ENCODE data around the gene USP40. TPM values are rescaled to one million over a fixed set of nuclear protein-coding genes. Genes with fewer than 3 reads are reported as not detected.

USP40 gene
- total and polyA plus RNA-seq, 2 of the 8 experiments (the other 6 are each of a cell fraction or from before 2014, with no cell fraction given): 12.0 to 15.7 TPM

DNA sequence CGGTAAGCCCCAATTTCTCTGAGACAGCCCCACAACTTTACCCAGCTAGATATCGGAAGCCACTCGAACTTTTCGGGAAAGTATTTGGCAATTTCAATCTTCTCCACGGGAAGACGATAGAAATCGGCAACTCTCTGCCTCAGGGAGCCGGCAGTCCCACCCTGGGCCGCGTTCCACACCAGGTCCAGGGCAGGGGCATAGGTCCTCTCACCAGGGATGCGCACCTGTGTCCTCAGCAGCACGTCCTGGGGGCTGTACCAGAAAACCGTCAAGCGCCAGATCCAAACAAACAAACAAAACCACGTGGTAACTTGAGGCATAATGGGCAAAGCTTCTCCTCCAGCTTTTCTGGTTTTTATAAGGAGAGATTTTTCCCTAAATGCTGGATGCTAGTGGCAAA lies 80.9 kb downstream of the USP40 start:
- no peak overlapping the region for H2AK5ac ChIP-seq (ENCODE audit: low read depth, low read length)
- ChIA-PET POLR2A (ENCODE audit: partially characterized antibody) (no interaction called here), CTCF (ENCODE audit: partially characterized antibody) (interaction anchor here (0.6 to 1.6 kb wide), 2 partner anchors 42 to 347 kb away, joined by 3 to 5 read pairs; no protein-coding TSS in a partner anchor)
- no peak overlapping the region for H3K56ac ChIP-seq (replicated peaks; ENCODE audit: insufficient read length, low read depth, low read length)
- no peaks in the 10 kb centered on the region for H3K79me2 ChIP-seq (ENCODE audit: control insufficient read depth in 1 of 2, insufficient read depth in 2 of 2, low read length in 2 of 2)
- H3K27ac ChIP-seq (ENCODE audit: low read depth, low read length): no peak overlapping the region
- no peak for FAIRE-seq
- H3K4me3 ChIP-seq (ENCODE audit: extremely low read depth in 1 of 4, insufficient read depth in 2 of 4, low read depth in 3 of 4, low read length in 4 of 4): no peak overlapping the region
- H3K4me1 ChIP-seq (replicated peaks in 1 of 4; ENCODE audit: control insufficient read depth in 3 of 4, insufficient read depth in 4 of 4, low read length in 3 of 4): no peaks in the 10 kb centered on the region
- no peak overlapping the region for H2BK12ac ChIP-seq (ENCODE audit: low read depth, low read length)
- WGBS, 2 experiments (ENCODE audit: extremely low coverage in 1 of 2, insufficient coverage in 1 of 2, insufficient read length in 1 of 2, insufficient replicate concordance in 2 of 2, low coverage in 1 of 2, low lambda C conversion rate in 2 of 2, missing lambda C conversion rate in 1 of 2): 88% methylated on average over 15 of the region's 15 CpGs; no CpG with 5 or more reads in 1 of the 2 experiments
- no peak overlapping the region for H3K14ac ChIP-seq (ENCODE audit: insufficient read length)
- H3K36me3 ChIP-seq (ENCODE audit: control insufficient read depth in 2 of 4, insufficient read depth in 4 of 4, low read length in 3 of 4): peaks cover 0 to 16% (median 3%) of the 10 kb centered on the region in 4 experiments; a peak in 4 of 8 replicates
- H3K18ac ChIP-seq (ENCODE audit: extremely low read depth, low read length): no peak overlapping the region
- no peaks in the 10 kb centered on the region for H3K27me3 ChIP-seq (replicated peaks in 1 of 4; ENCODE audit: control insufficient read depth in 3 of 4, extremely low read depth in 1 of 4, insufficient read depth in 3 of 4, low read length in 3 of 4)
- no peak overlapping the region for H2BK5ac ChIP-seq (ENCODE audit: low read depth, low read length)
- no peak overlapping the region for H4K5ac ChIP-seq (ENCODE audit: insufficient read length, low read depth, low read length)
- no peak for DNase-seq (ENCODE audit: low read depth in 1 of 2, low spot score in 2 of 2)
- no peak overlapping the region for H4K8ac ChIP-seq (ENCODE audit: extremely low read depth, insufficient read depth, low read length)
- no peak overlapping the region for H3K4ac ChIP-seq (replicated peaks; ENCODE audit: insufficient read length, low read depth, low read length)
- H2BK15ac ChIP-seq (ENCODE audit: low read length): no peak overlapping the region
- no peak overlapping the region for H2AFZ ChIP-seq (ENCODE audit: low read length)
- no peaks in the 10 kb centered on the region for H3K23me2 ChIP-seq (ENCODE audit: low read depth, low read length)
- H3K9me3 ChIP-seq (ENCODE audit: insufficient read depth in 2 of 2, low read depth in 1 of 2, low read length in 1 of 2): peaks cover 3 to 7% of the 10 kb centered on the region in 2 experiments
- no peak overlapping the region for H2BK120ac ChIP-seq (replicated peaks; ENCODE audit: low read depth, low read length)
- no peak overlapping the region for H3K4me2 ChIP-seq (ENCODE audit: insufficient read depth in 1 of 2, low read depth in 2 of 2, low read length in 2 of 2)
- no peaks in the 10 kb centered on the region for H3K79me1 ChIP-seq (ENCODE audit: low read depth, low read length)
- H2BK20ac ChIP-seq (ENCODE audit: low read length): no peak overlapping the region
- H3K23ac ChIP-seq (ENCODE audit: insufficient read length): no peak overlapping the region
- H4K91ac ChIP-seq (replicated peaks; ENCODE audit: insufficient read length, low read length): no peak overlapping the region
- no peaks in the 10 kb centered on the region for H4K20me1 ChIP-seq (replicated peaks in 1 of 2; ENCODE audit: control insufficient read depth in 1 of 2, insufficient read depth in 2 of 2, low read length in 2 of 2)
- no peak overlapping the region for H3K9ac ChIP-seq (replicated peaks in 1 of 4; ENCODE audit: extremely low read depth in 1 of 4, low read depth in 3 of 4, low read length in 3 of 4)
- TF ChIP-seq NRF1 (IDR thresholded peaks at IDR 0.05; ENCODE audit: low read depth, low read length) (no peak), MAX (IDR thresholded peaks at IDR 0.05) (no peak), BRCA1 (IDR thresholded peaks at IDR 0.05; ENCODE audit: low read depth, low read length) (no peak), GABPA (IDR thresholded peaks at IDR 0.05; ENCODE audit: borderline replicate concordance, insufficient read depth, low read length) (no peak), SIX5 (IDR thresholded peaks at IDR 0.05; ENCODE audit: low read depth, low read length) (no peak), CTCF (IDR thresholded peaks at IDR 0.05; ENCODE audit: control extremely low read depth in 1 of 3, insufficient read depth in 1 of 3, low read depth in 1 of 3, low read length in 3 of 3) (no peak), CREB1 (IDR thresholded peaks at IDR 0.05) (no peak), KDM4A (IDR thresholded peaks at IDR 0.05; ENCODE audit: low read depth, low read length, severe bottlenecking) (no peak), E2F6 (IDR thresholded peaks at IDR 0.05) (no peak)
- TF ChIP-seq, protein P1, sequence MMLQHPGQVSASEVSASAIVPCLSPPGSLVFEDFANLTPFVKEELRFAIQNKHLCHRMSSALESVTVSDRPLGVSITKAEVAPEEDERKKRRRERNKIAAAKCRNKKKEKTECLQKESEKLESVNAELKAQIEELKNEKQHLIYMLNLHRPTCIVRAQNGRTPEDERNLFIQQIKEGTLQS (IDR thresholded peaks at IDR 0.05; ENCODE audit: insufficient read depth, low read depth, low read length): no peak
